ENCODE data around the gene SRSF8. TPM values are rescaled to one million over a fixed set of nuclear protein-coding genes. Genes with fewer than 3 reads are reported as not detected.

SRSF8 gene
- total RNA-seq, 1 experiment from 2014 or later = 25.1 TPM

DNA sequence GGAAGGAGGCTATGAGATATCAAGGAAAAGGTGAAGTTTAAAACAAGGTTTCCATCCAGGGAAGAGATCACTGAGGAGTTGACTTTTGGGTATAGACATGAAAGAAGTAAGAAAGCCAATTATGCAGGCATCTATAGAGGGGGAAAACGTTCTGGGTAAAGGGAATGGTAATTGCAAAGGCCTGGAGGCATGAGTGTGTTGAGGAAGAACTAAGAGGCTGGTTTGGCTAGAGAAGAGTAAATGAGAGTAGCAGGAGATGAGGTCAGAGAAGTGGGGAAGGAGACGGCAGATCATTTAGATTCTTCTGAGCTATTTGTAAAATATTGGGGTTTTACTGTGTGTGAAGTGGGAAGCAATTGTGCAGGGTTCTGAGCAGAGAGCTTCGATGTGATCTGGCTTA is 30.5 kb downstream of the SRSF8 start:
- Mint-ChIP-seq H3K36me3 (ENCODE audit: insufficient read depth in 1 of 3, low read depth in 3 of 3) (no peaks in the 10 kb centered on the region), H3K4me3 (no peak overlapping the region), H3K27me3 (ENCODE audit: low read depth) (peaks cover 22% of the 10 kb centered on the region), H3K27ac (no peak overlapping the region), H3K4me1 (peaks cover 8 to 9% of the 10 kb centered on the region in 2 experiments), H3K9me3 (no peaks in the 10 kb centered on the region)
- H3K4me2 ChIP-seq (ENCODE audit: insufficient read depth, insufficient read length, low read length) = no peak overlapping the region
- no peak overlapping the region for H4K91ac ChIP-seq (ENCODE audit: insufficient read length, low read depth, low read length)
- no peak for DNase-seq
- no peak overlapping the region for H4K5ac ChIP-seq (ENCODE audit: insufficient read length, low read depth, low read length)
- H4K20me1 ChIP-seq (ENCODE audit: control insufficient read depth, insufficient read depth, insufficient read length) = no peaks in the 10 kb centered on the region
- peaks cover 4% of the 10 kb centered on the region for H3K4me1 ChIP-seq (ENCODE audit: insufficient read depth, low read length)
- no peaks in the 10 kb centered on the region for H3K79me2 ChIP-seq (ENCODE audit: insufficient read depth, low read length)
- no peaks in the 10 kb centered on the region for H3K23me2 ChIP-seq (ENCODE audit: insufficient read length, low read depth, low read length, poor library complexity, severe bottlenecking)
- no peak overlapping the region for H2BK12ac ChIP-seq (ENCODE audit: insufficient read length, low read depth, low read length)
- no peak overlapping the region for H2BK15ac ChIP-seq (ENCODE audit: low read depth, low read length)
- H3K23ac ChIP-seq (ENCODE audit: insufficient read length, low read depth, low read length) = no peak overlapping the region
- no peak overlapping the region for H2AFZ ChIP-seq (ENCODE audit: low read length)
- H2BK5ac ChIP-seq (ENCODE audit: insufficient read length, low read length) = no peak overlapping the region
- H3K27me3 ChIP-seq (ENCODE audit: insufficient read depth, low read length) = no peaks in the 10 kb centered on the region; the same call in 1 of the 2 replicates
- no peak overlapping the region for H3K9ac ChIP-seq (ENCODE audit: extremely low read depth, insufficient read length, low read length)
- TF ChIP-seq, protein P1, sequence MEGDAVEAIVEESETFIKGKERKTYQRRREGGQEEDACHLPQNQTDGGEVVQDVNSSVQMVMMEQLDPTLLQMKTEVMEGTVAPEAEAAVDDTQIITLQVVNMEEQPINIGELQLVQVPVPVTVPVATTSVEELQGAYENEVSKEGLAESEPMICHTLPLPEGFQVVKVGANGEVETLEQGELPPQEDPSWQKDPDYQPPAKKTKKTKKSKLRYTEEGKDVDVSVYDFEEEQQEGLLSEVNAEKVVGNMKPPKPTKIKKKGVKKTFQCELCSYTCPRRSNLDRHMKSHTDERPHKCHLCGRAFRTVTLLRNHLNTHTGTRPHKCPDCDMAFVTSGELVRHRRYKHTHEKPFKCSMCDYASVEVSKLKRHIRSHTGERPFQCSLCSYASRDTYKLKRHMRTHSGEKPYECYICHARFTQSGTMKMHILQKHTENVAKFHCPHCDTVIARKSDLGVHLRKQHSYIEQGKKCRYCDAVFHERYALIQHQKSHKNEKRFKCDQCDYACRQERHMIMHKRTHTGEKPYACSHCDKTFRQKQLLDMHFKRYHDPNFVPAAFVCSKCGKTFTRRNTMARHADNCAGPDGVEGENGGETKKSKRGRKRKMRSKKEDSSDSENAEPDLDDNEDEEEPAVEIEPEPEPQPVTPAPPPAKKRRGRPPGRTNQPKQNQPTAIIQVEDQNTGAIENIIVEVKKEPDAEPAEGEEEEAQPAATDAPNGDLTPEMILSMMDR (conservative IDR thresholded peaks at IDR 0.05) = no peak
- no peak overlapping the region for H3K56ac ChIP-seq (ENCODE audit: insufficient read length, low read depth, low read length)
- no peaks in the 10 kb centered on the region for H3K79me1 ChIP-seq (ENCODE audit: insufficient read depth, low read depth, low read length, poor library complexity, severe bottlenecking)
- no peak overlapping the region for H4K8ac ChIP-seq (replicated peaks; ENCODE audit: insufficient read length, low read depth, low read length)
- H2AK5ac ChIP-seq (ENCODE audit: insufficient read length, low read length) = no peak overlapping the region
- H2BK20ac ChIP-seq (ENCODE audit: low read depth, low read length, poor library complexity, severe bottlenecking) = no peak overlapping the region
- no peak overlapping the region for H3K27ac ChIP-seq (ENCODE audit: insufficient read length, low read depth, low read length)
- no peak overlapping the region for H3K4ac ChIP-seq (ENCODE audit: low read depth, low read length)
- WGBS (ENCODE audit: extremely low coverage, insufficient read length, low lambda C conversion rate) = no CpG with 5 or more reads among the region's 3 CpGs
- H3T11ph ChIP-seq (ENCODE audit: low read length) = no peak overlapping the region
- no peak overlapping the region for H3K18ac ChIP-seq (ENCODE audit: insufficient read length, low read depth, low read length)
- no peak overlapping the region for H2BK120ac ChIP-seq (ENCODE audit: low read depth, low read length, poor library complexity, severe bottlenecking)
- no peaks in the 10 kb centered on the region for H3K9me3 ChIP-seq (ENCODE audit: control insufficient read depth, low read depth, low read length)
- no peak overlapping the region for H3K14ac ChIP-seq (ENCODE audit: insufficient read depth, low read length)
